CD4-positive, alpha-beta T cell treated with Interleukin-15 for 1 hour (primary cell): Measurements from ENCODE around the gene C20orf144.
"Not testable (repeated sequence)": the region's sequence is repeated elsewhere in the genome, so short reads cannot be mapped to it uniquely, and the experiment has no call there.

Source experiments
- DNase-seq: peaks from one replicate; pipeline ENCODE4 v3.0.0-alpha.2; 2020

The C20orf144 gene

DNA sequence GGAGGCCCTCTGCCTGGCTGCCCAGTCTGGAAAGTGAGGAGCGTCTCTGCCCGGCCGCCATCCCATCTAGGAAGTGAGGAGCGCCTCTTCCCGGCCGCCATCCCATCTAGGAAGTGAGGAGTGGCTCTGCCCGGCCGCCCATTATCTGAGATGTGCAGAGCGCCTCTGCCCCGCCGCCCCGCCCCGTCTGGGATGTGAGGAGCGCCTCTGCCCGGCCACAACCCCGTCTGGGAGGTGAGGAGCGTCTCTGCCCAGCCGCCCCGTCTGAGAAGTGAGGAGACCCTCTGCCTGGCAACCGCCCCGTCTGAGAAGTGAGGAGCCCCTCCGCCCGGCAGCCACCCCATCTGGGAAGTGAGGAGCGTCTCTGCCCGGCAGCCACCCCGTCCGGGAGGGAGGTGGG lies 36.8 kb downstream of the C20orf144 start:
- DNase-seq = not testable (repeated sequence)

DNA sequence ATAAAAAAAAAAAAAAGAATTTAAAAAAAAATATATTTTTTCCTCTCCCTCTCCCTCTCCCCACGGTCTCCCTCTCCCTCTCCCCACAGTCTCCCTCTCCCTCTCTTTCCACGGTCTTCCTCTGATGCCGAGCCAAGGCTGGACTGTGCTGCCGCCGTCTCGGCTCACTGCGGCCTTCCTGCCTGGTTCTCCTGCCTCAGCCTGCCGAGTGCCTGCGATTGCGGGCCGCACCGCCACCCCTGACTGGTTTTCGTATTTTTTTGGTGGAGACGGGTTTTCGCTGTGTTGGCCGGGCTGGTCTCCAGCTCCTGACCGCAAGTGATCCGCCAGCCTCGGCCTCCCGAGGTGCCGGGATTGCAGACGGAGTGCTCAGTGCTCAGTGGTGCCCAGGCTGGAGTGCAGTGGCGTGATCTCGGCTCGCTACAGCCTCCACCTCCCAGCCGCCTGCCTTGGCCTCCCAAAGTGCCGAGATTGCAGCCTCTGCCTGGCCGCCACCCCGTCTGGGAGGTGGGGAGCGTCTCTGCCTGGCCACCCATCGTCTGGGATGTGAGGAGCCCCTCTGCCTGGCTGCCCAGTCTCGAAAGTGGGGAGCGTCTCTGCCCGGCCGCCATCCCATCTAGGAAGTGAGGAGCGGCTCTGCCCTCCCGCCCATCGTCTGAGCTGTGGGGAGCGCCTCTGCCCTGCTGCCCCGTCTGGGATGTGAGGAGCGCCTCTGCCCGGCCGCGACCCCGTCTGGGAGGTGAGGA lies 38.7 kb downstream of the C20orf144 start:
- DNase-seq = not testable (repeated sequence)

- no peak for DNase-seq
Measured at GRCh38 chr20:33701629-33702450, 39.7 kb downstream of the C20orf144 start.

DNA sequence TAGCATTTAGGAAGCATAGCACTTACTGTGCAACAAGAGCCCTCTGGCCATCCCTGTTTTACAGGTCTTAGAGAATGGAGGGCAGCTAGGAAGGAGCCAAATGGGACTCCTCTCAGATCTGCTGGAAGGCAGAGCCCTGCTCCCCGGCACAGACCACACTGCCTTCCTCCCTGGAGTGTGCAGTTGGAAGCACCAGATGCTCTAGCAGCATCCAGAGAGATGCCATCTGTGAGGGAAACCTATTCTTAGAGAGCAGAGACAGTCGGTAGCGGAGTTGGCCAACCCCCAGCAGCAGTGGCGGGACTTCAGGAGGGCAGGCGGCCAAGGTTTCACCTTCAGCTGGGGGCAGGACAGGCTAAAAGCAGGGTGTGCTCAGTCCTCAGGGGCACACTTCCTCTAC lies 40.7 kb downstream of the C20orf144 start:
- no peak for DNase-seq

GRCh38 chr20:33703498-33704137 lies 41.5 kb downstream of the C20orf144 start:
- no peak for DNase-seq

DNA sequence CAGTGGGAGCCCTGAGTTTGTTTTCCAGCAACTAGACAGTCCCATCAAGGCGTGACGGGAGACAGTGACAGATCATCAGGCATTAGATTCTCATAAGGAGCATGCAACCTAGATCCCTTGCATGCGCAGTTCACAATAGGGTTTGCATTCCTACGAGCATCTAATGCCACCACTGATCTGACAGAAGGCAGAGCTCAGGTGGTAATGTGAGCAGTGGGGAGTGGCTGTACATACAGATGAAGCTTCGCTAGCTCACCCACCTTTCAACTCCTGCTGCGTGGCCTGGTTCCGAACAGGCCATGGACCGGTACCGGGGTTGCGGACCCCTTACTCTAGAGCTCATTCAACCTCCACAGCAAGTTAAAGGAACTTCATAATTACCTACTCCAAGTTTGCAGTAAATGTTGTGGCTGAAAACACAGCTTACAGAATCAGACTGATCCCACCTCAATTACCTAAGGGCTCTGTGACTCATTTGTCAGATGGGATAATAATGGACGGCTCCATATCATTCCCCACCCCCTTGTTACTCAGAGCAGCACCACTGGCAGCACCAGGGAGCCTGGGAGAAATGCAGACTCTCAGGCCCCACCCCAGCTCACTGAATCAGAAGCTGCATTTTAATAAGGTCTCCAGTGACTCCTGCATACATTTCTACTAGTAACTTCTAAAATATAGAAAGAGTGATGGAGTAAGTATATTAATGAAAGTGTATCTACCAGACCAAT lies 42.2 kb downstream of the C20orf144 start:
- DNase-seq = no peak

DNA sequence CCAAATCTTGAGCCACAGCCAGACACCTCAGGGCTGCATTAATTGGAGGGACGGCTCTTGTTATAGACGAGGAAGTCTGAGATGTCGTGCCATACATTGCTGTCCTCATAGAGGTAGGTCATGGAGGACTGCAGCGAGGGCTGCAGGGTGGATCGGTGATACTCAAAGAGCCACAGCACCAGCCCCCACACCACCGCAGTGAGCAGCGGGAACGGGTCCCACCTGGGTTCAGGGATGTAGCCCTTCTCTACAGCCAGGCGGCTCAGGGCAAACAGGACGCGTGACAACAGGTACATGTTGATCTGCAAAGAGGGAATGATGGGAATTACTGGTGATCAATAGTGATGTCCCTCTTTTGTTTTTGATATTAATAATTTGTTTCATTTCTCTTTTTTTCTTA lies 45.5 kb downstream of the C20orf144 start:
- no peak for DNase-seq

DNA sequence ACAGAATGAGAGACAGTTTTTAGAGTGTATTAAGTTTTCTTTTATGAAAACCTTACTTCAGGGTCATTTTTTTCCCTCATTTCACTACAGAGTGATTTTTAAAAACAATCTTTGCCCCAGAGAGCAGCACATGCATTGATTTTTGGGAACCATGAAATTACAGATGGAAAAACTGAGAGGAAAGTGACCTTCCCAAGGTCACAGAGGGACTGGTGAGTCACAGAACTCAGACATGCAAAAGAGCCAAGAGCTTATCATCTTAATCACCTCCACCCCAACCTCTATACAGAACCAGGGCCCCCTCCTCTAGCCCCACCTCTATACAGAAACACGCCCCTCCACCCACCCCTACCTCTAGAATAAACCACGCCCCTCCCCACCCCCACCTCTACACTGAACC lies 47.3 kb downstream of the C20orf144 start:
- DNase-seq = no peak

- DNase-seq = no peak
Measured at GRCh38 chr20:33709905-33710541, 47.9 kb downstream of the C20orf144 start.

DNA sequence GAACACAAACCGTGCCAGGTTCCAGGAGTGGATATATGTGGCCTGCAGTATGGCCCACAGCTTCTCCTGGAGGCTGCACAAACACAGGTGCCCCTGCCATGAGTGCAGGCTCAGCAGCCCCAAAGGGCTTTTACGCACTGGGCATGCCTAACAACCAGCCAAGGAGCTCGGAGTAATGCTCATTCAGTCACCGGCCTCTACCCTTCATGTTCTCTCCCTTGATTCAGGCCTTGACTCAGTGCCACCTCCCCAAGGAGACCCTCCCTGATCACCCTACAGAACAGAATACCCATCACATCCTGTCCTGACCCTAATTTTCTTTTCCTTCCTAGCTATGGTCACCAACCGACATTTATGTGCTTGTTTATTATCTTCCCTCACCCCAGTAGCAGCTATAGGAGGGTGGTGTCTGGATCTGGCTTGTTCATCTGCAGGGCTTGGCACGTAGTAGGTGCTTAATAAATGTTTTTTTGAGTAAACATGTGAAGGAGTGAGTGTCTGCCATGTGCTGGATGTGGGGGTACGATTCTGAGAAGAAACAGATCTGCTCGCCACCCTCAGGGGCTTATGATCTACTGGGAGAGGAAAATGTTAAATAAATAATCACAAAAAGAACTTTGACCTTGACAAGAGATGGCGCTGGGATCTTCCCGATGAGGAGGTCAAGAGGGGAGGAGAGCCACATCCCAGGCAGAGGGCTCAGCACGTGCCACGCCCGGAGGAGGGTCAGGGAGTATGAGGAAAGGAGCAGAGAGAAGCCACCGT lies 48.7 kb downstream of the C20orf144 start:
- no peak for DNase-seq

- no peak for DNase-seq
Measured at GRCh38 chr20:33711446-33711738, 49.3 kb downstream of the C20orf144 start.
